ENCODE measurements around the gene GATAD2A.

GATAD2A gene

GRCh38 chr19:19505669-19506326 is 100.3 kb downstream of the GATAD2A start:
- no peak for TF ChIP-seq CTCF (IDR thresholded peaks at IDR 0.05; ENCODE audit: insufficient read depth, low read depth, low read length, missing control alignments)
- H3K4me3 ChIP-seq (ENCODE audit: low read depth, low read length), result no peak overlapping the region
- DNase-seq (ENCODE audit: low read depth), result no peak

- no peak for TF ChIP-seq CTCF (IDR thresholded peaks at IDR 0.05; ENCODE audit: insufficient read depth, low read depth, low read length, missing control alignments)
These were observed 101.1 kb downstream of the GATAD2A start for GRCh38 chr19:19506592-19506991.

GRCh38 chr19:19507354-19507753 is 101.9 kb downstream of the GATAD2A start:
- no peak overlapping the region for H3K4me3 ChIP-seq (ENCODE audit: low read depth, low read length)
- no peak for DNase-seq (ENCODE audit: low read depth)
- TF ChIP-seq CTCF (IDR thresholded peaks at IDR 0.05; ENCODE audit: insufficient read depth, low read depth, low read length, missing control alignments), result no peak

More at GRCh38 chr19:19506592-19506991, 101.1 kb downstream of the GATAD2A start:
- no peak for DNase-seq (ENCODE audit: low read depth)
- H3K4me3 ChIP-seq (ENCODE audit: low read depth, low read length), result no peak overlapping the region

GRCh38 chr19:19508217-19508616 is 102.7 kb downstream of the GATAD2A start:
- no peak for DNase-seq (ENCODE audit: low read depth)
- no peak for TF ChIP-seq CTCF (IDR thresholded peaks at IDR 0.05; ENCODE audit: insufficient read depth, low read depth, low read length, missing control alignments)
- no peak overlapping the region for H3K4me3 ChIP-seq (ENCODE audit: low read depth, low read length)

GRCh38 chr19:19510432-19510831 is 105.0 kb downstream of the GATAD2A start:
- TF ChIP-seq CTCF (IDR thresholded peaks at IDR 0.05; ENCODE audit: insufficient read depth, low read depth, low read length, missing control alignments), result no peak
- DNase-seq (ENCODE audit: low read depth), result no peak
- no peak overlapping the region for H3K4me3 ChIP-seq (ENCODE audit: low read depth, low read length)

- no peak for TF ChIP-seq CTCF (IDR thresholded peaks at IDR 0.05; ENCODE audit: insufficient read depth, low read depth, low read length, missing control alignments)
- no peak overlapping the region for H3K4me3 ChIP-seq (ENCODE audit: low read depth, low read length)
- no peak for DNase-seq (ENCODE audit: low read depth)
These were observed 108.2 kb downstream of the GATAD2A start for GRCh38 chr19:19513682-19514081.

- no peak overlapping the region for H3K4me3 ChIP-seq (ENCODE audit: low read depth, low read length)
- no peak for TF ChIP-seq CTCF (IDR thresholded peaks at IDR 0.05; ENCODE audit: insufficient read depth, low read depth, low read length, missing control alignments)
- no peak for DNase-seq (ENCODE audit: low read depth)
These were observed 108.8 kb downstream of the GATAD2A start for GRCh38 chr19:19514215-19514657.
